NCI-H345 treated with DMSO at 0.1 percent for 48 hours (cell line): ENCODE measurements around the gene ZFR2.

Experiments used
- DNase-seq: peaks from one replicate; lab custom pipeline; 2025; ENCODE audit not compliant: unreplicated experiment; lab: John Stamatoyannopoulos, UW

The ZFR2 gene

DNA sequence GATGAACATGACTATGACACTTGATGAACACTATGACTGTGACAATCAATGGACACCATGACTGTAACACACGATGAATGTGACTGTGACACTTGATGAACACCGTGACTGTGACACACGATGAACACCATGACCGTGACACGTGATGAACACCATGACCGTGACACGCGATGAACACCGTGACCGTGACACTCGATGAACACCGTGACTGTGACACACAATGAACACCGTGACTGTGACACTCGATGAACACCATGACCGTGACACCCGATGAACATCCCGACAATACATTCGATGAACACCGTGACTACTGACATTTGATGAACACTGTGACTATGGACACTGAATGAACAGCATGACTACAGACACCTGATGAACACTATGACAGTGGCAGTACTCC, 30.9 kb downstream of the ZFR2 start:
- no peak for DNase-seq

DNA sequence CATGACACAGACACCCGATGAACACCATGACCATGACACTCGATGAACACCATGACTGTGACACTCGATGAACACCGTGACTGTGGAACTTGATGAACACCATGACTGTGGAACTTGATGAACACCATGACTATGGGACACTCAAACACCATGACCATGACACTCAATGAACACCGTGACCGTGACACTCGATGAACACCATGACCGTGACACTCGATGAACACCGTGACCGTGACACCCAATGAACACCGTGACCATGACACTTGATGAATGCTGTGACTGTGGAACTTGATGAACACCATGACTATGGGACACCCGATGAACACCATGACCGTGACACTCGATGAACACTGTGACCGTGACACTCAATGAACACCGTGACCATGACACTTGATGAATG, 31.5 kb downstream of the ZFR2 start:
- DNase-seq = no peak

DNA sequence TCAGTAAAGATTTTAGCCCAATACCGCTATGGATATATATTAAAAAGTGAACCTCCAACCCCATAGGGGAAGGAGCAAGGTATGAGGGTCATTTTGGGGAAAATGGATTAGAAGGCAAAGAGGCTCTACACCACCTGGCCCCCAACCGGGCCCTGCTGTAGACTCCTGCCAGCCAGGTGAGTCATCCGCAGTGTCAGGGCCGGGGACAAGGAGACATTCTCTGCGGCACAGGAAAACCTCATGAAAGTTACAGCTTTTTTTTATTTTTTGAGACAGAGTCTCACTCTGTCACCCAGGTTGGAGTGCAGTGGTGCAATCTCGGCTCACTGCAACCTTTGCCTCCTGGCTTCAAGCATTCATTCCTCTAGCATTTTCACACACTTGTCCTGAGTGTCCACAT, 32.0 kb downstream of the ZFR2 start:
- no peak for DNase-seq

DNA sequence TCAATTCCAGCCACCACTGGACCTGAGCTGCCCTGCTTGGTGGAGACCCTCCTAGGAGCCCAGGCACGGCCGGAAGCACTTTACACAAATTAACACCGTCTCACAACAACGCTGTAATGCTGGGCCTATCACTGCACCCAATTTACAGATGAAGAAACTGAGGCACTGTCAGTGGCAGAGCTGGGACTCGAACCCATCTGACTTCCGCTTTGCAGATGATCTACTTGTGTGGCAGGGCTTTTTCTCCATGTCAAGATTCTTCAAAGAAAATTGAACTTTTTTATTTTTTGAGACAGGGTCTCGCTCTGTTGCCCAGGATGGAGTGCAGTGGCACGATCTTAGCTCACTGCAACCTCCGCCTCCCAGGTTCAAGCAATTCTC, 33.8 kb downstream of the ZFR2 start:
- no peak for DNase-seq

DNA sequence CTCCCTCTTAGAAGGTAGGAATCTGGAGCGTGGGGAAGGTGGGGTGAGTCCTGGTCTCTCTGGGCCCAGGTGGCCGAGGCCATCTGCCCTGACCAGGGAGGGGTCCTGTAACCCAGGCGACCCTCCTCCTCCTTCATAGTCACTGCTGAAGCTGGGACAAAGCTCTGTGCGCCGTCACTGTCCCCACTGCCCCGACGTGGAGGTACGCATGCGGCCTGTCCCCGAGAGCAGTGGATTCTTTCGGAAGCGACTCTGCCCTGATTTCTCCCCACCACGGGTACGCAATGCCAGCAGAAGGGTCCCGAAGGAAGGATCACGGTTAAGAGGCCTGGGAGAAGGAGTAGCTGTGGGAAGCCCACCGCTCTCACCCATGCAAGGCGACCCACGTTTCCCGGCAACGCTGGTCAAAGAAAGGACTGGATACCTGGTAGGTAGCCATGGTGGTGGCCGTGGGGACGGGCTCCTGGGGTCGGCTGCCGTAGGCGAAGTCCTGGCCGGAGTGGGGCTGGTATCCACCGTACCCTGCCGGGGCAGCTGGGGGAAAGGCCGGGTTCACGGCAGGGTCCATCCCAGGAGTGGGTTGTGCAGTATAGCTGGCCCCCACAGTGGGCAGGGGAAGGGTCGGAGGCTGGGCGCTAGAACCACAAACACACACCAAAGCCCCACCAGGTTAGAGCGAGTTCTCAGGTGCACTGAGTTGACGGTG, 34.3 kb downstream of the ZFR2 start:
- no peak for DNase-seq

DNA sequence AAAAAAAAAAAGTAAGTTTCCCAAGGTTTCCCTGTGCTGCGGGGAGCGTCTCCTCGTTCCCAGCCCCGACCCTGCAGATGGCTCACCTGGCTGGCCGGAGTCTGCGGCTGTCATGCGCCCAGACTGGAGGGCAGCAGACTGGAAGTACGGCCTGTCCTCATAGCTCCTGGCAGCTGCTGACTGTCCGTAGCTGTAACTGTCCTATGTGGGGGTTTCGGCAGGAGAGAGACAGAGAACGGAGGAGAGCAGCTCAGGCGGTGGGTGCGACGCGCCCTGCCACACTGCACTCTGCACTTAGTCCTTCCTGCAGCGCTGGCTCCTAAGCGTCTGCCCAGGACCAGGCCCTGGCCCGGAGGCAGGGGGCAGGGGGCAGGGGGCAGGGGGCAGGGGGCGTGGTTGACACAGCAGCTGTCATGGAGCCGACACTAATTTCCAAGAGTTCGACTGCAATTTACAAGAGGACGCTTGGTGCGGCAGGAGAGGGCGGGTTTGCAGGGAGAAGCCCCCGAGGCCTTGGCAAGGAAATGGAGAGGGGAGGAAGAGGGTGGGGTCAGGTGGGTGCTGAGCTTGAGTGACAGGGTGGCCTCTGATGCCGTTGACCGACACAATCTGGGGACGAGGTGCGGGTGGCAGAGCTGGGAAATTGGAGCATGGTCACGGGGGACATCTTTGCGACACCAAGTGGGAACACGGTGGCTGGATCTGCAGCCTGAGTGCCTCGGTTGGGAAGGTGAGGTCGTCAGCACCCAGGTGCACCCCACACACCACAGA, 35.1 kb downstream of the ZFR2 start:
- no peak for DNase-seq

DNA sequence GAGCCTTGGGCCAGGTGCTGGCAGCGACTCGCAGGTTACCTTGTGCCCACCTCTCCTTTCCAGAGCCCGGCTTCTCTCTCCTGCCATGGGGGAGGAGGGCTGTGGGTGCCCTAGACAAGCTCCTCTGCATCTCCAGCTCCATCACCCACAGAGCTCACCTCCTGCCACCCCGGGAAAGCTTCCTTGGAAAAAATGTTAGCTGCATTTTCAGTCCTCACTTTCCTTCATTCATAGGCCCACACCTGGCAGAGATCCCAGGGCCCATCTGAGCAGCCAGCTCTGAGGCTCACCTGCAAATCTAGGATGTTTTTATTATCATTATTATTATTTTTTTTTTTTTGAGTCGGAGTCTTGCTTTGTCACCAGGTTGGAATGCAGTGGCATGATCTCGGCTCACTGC, 36.8 kb downstream of the ZFR2 start:
- no peak for DNase-seq

DNA sequence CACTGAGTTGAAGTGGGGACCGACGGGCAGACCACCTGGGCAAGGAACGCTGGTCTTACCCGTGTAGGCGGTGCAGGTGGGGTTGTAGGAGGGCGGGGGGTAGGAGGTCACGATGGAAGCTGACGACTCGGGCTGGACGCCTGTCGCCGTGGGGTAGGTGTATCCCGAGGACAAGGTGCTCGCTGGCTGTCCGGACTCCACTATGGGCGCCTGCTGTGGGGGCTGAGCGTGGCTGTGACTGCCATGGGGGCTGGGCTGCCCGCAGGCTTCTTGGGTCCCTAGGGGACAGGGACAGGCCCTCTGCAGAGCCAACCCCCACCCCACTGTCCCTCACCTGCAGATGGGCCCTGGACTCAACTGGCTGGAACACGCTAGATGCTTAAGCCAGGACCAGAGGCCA, 37.2 kb downstream of the ZFR2 start:
- DNase-seq = no peak

DNA sequence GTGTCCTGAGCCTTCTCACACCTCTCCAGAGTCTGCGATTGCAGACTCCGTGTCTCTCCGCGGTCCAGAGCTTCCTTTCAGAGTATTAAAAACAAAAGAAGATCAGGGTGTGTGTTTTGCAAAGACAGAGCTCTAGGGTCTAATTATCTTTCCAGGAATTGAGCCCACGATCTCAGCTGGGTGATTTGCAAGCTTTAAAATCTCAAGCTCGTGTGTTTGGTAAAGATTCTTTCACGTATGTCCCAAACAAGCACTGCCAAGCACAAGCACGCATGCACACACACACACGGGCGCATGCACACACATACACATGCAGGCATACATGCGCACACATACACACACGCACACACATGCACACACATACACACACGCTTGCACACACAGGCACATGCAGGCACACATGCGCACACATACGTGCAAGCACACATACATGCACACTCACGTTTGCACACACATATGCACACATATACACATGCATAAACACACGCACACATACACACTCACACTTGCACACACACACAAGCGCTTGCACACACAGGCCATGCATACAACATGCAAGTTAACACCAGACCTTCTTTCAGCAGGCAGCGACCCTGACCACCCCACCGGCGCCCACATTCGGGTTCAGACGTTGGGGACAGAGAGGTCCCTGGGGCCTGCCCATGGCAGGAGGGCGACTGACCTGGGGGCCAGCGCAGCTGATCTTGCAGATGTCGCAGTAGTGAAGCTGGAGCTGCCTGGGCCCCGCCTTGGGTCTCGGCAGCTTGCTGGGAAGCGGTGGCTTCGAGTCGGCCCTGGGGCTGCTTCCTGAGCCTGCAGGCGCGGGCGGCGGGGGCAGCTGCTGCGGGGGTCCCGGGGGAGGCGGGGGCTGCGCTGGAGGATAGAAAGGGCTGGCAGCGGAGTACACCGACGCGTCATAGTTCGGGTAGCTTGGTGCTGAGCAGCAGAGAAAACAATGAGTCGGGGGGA, 37.9 kb downstream of the ZFR2 start:
- no peak for DNase-seq

DNA sequence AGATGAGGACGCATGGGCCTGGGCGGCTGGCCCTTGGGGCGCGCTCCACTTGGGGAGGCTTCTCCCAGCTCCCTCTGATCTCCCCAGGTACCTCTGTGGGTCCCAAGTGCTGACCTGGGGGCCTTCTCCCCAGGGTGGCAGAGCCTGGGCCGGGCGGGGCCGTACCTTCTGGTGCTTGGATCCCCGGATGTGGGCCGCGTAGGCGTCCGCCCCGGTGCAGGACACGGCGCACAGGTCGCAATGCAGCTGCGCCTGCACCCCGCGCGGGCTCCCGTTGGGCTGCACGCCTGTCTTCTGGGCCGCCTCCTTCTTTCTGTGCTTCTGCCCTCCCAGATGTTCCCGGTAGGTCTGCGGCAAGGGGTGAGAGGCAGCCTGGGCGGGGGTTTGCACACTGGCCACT, 41.5 kb downstream of the ZFR2 start:
- no peak for DNase-seq

DNA sequence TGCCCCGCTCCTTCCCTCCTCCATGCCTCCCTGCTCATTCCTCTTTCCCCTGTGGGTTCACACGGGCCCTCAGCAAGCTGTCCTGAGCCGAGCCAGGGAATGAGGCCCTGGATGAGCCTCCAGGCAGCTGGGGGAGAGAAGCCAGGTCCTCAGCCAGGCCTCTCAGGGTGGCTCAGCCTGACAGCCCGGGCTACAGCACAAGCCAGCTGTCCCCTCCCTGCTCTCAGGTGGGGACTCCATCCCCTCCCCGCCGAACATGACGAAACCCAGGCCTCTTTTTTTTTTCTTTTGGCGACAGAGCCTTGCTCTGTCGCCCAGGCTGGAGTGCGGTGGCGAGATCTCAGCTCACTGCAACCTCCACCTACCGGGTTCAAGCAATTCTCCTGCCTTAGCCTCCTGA, 42.7 kb downstream of the ZFR2 start:
- no peak for DNase-seq

DNA sequence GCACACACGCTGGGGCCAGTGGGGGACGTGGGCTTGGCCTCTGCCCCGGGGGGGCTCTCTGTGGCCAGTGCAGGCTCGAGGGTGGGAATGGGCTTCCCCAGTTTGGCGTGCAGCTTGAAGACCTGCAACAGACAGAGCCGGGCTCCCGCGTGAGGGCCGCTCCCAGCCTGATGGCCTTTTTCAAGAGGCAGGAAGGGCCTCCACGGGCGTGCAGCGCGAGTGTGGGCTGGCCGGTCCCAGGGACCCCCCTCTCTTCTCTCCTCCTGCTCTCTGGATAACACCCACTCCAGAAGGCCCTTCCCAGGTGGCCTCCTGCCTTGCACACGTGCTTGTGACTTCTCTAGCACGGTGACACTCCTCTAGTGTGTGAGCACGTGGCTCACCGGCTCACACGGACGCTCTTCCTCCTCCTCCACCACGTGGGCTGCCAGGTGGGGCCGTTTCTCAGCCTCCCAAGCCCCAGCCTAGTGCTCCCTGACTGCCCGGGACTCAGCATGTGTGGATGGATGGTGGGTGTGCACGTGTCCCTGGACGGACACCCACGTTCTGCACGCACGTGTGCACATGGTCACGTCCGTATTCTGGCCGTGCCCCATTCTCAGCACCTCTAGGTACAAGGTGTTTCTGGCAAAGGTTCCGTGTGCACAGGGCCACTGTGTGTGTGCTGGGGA, 43.4 kb downstream of the ZFR2 start:
- DNase-seq = no peak

DNA sequence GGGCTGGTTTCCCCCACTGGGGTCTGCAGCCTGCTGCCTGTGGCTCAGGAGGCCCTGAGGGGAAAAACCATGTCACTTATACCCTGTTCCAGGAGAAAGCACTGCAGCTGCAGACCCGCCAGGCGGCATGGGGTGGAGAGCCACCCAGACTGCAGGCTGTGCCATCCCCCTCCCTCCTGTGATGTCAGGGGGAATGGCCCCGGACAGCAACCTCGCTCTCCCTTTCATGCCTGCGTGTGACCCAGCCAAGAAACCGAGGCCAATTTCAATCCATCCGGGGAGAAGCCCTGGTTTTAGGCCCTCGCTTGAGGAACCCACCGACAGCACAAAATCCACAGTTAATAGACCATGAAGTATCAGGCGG, 45.5 kb downstream of the ZFR2 start:
- DNase-seq = no peak

DNA sequence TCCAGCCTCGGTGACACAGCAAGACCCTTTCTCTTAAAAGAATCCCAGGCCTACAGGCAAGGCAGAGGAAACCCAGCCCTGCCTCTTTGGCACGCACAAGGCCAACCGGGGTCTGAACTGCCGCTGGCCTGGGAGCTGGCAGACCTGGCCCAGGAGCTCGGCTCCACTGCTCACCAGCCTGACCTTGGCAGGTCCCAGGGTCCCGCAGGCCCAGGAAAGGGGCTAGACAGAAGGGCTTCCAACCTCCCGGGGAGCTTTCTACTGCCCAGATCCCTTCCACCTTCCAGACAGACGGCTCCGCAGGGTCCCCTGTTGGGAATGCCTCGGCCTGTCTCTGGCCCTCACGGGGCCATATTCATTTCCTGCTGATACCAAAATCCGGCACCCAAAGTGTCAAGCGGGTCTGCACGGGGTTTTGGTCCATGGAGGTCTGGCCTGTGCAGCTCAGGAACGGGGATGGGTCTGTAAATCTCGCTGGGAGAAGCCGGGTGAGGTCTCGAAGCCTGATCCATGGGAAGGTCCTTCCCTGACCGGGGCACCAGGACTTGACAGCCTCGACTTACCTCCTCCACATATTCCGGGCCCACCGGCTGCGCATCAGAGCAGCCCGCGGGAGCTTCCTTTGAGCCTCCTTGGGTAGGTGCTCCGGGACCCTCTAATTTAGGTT, 46.0 kb downstream of the ZFR2 start:
- no peak for DNase-seq

DNA sequence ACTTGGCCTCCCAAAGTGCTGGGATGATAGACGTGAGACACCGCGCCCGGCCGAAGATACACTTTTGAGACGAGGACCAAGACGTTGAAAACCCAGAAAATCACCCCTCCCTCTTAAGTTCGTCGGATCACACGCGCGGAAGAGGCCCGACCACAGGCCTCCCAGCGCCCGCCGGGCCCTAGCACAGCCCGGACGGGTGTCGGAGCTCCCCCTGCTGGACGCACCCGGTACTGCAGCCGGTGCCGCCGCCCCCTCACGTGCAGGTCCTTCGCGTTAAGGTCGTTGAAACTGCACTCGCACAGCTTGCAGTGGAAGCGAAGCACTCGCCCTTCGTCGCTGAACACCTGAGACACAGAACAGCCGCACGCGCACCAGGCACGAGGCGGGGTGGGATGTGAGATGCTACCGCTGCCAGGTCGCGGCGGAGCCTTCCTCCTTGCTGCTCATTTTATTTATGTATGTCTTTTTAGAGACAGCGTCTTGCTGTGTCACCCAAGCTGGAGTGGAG, 46.9 kb downstream of the ZFR2 start:
- DNase-seq = peak; percentile 2

DNA sequence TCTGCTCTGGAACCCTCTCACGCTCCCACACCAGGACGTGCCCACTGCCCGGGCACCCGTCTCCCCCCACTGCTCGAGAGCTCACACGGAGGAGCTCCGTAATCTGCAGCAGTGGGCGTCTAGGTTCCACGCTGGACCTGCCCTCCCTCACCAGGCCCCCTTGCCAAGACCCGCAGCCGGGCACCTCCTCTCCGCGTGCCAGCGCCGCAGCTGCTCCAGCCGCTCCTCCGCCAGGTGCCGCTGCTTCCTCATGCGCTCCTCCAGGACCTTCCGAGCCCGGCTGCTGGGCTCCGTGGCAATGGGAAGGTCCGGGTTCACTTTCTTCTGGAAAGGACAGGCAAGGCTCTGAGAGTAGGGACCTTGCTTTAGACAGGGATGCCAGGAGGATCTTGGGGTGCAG, 47.7 kb downstream of the ZFR2 start:
- DNase-seq = no peak

DNA sequence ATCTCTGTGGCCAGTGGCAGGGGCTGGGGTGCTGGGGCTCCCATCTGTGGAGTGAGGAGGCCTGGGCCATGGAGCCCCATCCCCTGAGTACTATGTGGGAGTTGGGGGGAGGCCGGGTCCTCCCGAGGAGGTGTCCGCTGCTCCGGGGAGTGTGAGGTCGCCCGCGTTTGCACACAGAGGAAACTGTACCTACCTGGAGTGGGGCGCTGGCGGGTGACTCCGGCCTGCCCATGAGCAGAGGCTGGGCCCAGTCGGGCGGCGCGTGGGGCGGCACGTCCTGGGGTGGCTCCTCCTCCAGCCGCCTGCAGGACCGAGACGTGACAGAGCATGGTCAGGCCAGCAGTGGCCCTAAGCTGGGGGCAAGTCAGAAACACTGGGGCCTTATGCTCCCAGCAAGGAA, 48.8 kb downstream of the ZFR2 start:
- no peak for DNase-seq

DNA sequence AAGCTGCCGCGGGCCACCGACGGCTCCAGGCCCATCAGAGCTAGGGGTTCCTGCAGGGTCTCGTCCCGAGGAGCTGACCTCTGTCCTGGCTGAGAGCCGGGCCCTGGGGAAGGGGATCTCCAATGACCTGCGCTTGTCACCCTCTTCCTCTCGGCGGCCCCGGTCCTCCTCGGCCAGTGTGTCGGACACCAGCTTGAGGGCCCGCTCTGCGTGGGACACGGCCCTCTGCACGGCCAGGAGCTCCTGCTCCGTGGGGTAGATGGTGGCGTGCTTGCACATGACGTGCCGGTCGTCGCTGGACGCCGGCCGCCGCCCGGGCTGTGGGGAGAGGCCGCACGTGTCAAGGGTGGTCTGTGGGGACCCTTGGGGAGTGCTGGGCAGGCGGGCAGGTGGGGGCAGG, 49.9 kb downstream of the ZFR2 start:
- DNase-seq = no peak

DNA sequence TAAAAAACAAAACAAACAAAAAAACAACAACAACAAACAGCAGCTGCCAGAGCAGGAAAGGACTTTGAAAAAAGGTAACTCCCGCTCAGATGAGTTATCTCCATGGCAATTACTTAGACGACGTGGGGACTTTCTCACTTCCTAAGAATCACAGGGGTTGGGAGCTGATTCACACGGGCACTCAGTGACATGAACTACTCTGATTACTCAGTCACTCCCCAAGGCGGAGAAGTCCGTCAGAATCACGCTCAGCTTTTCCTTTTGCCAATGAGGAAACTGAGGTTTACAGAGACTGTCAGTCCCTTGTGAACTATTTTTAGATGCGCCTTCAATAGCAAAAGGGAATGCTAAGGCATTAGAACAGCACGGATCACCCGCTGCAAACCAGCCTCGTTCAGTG, 50.4 kb downstream of the ZFR2 start:
- DNase-seq = no peak

DNA sequence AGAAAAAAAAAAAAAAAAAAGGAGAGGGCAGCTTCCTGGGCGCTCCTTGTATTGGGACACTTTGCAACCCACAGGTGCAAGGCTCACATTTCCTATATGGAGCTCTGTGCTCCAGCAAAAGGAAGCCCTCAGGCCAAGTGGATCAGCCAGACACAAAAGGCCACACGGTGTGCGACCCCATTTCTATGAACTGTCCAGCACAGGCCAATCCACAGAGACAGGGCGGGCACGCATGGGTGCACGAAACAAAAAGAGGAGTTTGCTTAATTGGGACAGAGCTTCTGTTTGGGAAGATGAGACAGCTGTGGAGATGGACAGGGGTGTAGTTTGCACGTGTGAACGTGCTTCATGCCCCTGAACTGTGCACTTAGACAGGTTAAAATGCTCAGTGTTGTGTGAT, 51.1 kb downstream of the ZFR2 start:
- DNase-seq = no peak
